ENCODE results near the gene MUS81. TPM values are rescaled to one million over a fixed set of nuclear protein-coding genes. Genes with fewer than 3 reads are reported as not detected.

MUS81 gene
- total RNA-seq, 2 donors from 2014 or later: 23.4 to 26.3 TPM

- no peak overlapping the region for H3K27ac ChIP-seq
- no peaks in the 10 kb centered on the region for H3K9me3 ChIP-seq
- H3K27me3 ChIP-seq: no peaks in the 10 kb centered on the region
- H3K36me3 ChIP-seq: peaks cover 44% of the 10 kb centered on the region
- no peak for TF ChIP-seq CTCF (IDR thresholded peaks at IDR 0.05)
- H3K4me1 ChIP-seq: peaks cover 0 to 35% of the 10 kb centered on the region in 2 donors
- H3K4me3 ChIP-seq: no peak overlapping the region
- DNase-seq (ENCODE audit: low spot score): no peak
Observed at GRCh38 chr11:65869643-65870306, 9.5 kb downstream of the MUS81 start.

- peaks cover 39% of the 10 kb centered on the region for H3K36me3 ChIP-seq
- no peaks in the 10 kb centered on the region for H3K27me3 ChIP-seq
- H3K9me3 ChIP-seq: no peaks in the 10 kb centered on the region
- H3K27ac ChIP-seq: no peak overlapping the region
- no peak overlapping the region for H3K4me3 ChIP-seq
- H3K4me1 ChIP-seq: peaks cover 0 to 35% of the 10 kb centered on the region in 2 donors
- no peak for TF ChIP-seq CTCF (IDR thresholded peaks at IDR 0.05)
- DNase-seq (ENCODE audit: low spot score): no peak
Observed at GRCh38 chr11:65870307-65870658, 10.1 kb downstream of the MUS81 start.

- Histone ChIP-seq H3K27me3 (no peaks in the 10 kb centered on the region), H3K27ac (peak overlapping the region; percentile 89 to 97), H3K4me3 (peak overlapping the region in 1 of 2 donors; percentile 60), H3K36me3 (peaks cover 32% of the 10 kb centered on the region), H3K9me3 (no peaks in the 10 kb centered on the region), H3K4me1 (peaks cover 0 to 35% of the 10 kb centered on the region in 2 donors)
- no peak for DNase-seq (ENCODE audit: low spot score)
- TF ChIP-seq CTCF (IDR thresholded peaks at IDR 0.05): no peak
Observed at GRCh38 chr11:65870706-65871681, 10.8 kb downstream of the MUS81 start.

GRCh38 chr11:65871811-65872548, 11.7 kb downstream of the MUS81 start:
- DNase-seq (ENCODE audit: low spot score): no peak
- no peak for TF ChIP-seq CTCF (IDR thresholded peaks at IDR 0.05)
- Histone ChIP-seq H3K27ac (peak overlapping the region; percentile 89 to 97), H3K27me3 (no peaks in the 10 kb centered on the region), H3K36me3 (peaks cover 22% of the 10 kb centered on the region), H3K4me3 (peak overlapping the region; percentile 60 to 61), H3K4me1 (peaks cover 0 to 35% of the 10 kb centered on the region in 2 donors), H3K9me3 (no peaks in the 10 kb centered on the region)

- Histone ChIP-seq H3K4me3 (peak within 1 kb of the TSS; percentile 60 to 61), H3K27ac (peak within 1 kb of the TSS; percentile 89 to 97), H3K9me3 (no peaks in the 10 kb centered on the region), H3K4me1 (peaks cover 0 to 35% of the 10 kb centered on the region in 2 donors), H3K27me3 (no peaks in the 10 kb centered on the region), H3K36me3 (peaks cover 14% of the 10 kb centered on the region)
- DNase-seq (ENCODE audit: low spot score): no peak
- no peak for TF ChIP-seq CTCF (IDR thresholded peaks at IDR 0.05)
Observed at GRCh38 chr11:65872586-65873317, 12.5 kb downstream of the MUS81 start, which contains the start of gene EFEMP2. Gene EFEMP2, minus strand, starts transcription at chr11:65872800. Its CDS starts 446 bp downstream, at chr11:65872354.
